Stimulated activated CD4-positive, alpha-beta T cell treated with anti-CD3 and anti-CD28 coated beads, Interleukin-1b, Interleukin-23, amount 100 ng/mL, for 24 hours (primary cell): ENCODE measurements around the gene FAM181A.
A peak's percentile ranks its signal among the peaks of the same experiment; 100 is the strongest.

Experiments used
- DNase-seq, 4 experiments: peaks; one replicate each; pipeline ENCODE4 v3.0.0-alpha.2; 2020; ENCODE audit warnings: low read depth in 4 of 4, low spot score in 1 of 4

FAM181A gene

DNA sequence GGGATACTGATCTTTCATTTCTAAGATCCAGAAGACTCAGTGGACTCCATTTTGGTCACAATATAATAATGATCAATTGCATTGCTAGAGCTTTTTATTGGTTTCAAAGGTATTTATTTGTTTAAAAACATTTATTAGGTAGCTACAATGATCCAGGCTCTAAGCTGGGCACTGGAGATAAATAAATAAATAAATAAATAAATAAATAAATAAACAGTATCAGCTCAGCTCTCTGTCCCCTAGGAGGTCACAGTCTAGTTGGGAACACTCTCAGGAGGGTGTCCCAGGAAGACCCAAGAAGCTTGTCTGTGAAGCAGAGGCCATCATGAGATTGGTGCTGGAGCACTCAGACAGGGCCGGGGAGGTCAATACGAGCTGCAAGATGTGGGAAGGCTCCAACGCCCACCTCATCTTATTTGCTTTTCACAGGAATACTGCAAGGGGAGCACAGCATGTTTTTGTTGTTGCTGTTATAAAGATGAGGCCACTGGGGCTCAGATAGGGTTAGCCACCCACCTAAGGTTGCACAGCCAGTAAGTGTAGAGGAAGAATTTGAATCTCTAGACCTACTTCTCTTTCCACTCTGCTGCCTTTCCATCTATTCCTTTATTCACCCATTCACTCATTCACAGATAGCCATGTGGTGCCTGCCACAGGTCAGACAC lies 33.8 kb downstream of the FAM181A start:
- no peak for DNase-seq

- DNase-seq, result no peak
These were observed 34.5 kb downstream of the FAM181A start for GRCh38 chr14:93961620-93962019.

DNA sequence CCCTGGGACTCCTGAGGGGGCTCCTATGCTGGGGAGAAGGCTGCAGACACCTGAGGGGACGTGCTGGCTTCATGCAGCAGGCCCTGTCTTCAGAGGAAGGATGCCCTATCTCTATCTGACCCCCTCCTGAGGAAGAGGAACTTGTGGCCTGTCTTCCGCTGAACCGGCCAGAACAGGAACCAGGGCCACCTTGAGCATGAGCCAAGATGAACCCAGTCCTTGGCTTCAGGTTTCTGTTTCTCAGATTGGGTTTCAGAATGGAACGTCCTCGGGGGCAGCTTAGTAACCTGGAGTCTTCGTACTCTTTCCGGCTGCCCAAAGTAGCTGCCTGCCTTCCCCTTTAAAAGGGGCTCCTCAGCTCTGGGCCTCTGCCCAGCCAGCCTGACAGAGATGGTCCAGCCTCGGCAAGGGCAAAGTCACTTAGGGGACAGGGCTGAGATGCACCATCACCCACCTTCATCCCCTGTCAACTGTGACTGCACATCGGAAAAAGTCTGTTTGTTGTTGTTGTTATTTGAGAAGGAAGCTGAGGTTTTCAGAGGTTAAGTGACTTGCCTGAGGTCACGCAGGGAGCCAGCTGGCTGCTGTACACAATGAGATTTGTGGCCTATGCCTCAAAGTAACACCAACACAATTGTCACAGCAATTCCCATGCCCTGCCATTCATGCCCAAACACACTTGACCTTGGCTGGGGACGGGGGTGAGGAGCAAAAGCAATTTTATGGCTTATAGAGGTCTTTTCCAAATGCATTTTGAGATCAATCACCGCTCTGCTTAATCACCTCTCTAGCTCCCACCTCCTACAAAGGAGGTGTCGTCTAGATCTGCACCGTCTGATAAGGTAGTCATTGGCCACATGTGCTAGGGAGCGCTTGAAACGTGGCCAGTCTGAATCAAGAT lies 35.8 kb downstream of the FAM181A start:
- DNase-seq, result no peak

DNA sequence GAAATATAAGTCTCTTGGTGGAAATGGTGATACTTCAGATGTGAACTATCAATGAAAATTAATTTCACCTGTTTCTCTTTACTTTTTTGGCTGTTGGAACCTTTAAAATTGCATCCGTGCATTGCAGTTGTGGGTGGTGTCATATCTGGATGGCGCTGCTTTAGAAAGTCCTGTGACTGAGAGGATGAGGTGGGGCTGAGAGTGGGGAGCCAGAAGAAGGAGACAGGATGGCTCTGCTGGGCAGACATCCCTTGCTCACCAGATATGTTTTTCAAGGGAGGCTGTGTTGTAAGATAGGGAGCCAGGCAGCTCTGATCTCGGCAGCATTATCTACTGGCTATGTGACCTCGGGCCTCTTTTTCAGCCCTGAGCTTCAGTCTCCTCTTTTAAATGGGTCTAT lies 36.5 kb downstream of the FAM181A start:
- DNase-seq, result no peak

GRCh38 chr14:93964281-93964680 lies 37.1 kb downstream of the FAM181A start:
- DNase-seq, result no peak

GRCh38 chr14:93964820-93965286 lies 37.7 kb downstream of the FAM181A start:
- DNase-seq, result no peak

DNA sequence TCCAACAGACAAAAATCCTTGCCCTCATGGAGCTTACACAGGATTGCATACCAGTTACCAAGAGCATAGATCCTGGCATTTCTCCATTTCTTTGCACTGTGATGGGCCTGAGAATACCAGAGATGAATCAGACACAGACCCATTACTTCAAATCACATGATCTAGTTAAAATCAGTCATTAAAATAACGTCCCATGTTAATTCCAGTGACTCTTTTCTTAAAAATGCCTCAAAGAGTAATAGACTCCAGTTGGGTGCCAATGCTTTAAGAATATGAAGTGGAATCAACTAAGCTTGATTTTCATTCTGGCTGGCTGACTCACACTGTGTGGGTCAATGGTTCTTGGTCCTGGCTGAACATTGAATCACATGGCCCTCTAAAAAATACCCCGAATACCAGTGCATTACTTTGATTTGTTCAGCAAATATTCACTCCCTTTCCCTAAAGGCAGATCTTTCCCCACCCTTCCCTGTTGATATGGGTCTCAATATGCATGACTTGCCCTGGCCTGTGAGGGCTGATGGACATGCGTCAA lies 38.2 kb downstream of the FAM181A start:
- DNase-seq, result no peak

GRCh38 chr14:93965946-93966474 lies 38.9 kb downstream of the FAM181A start:
- no peak for DNase-seq

DNA sequence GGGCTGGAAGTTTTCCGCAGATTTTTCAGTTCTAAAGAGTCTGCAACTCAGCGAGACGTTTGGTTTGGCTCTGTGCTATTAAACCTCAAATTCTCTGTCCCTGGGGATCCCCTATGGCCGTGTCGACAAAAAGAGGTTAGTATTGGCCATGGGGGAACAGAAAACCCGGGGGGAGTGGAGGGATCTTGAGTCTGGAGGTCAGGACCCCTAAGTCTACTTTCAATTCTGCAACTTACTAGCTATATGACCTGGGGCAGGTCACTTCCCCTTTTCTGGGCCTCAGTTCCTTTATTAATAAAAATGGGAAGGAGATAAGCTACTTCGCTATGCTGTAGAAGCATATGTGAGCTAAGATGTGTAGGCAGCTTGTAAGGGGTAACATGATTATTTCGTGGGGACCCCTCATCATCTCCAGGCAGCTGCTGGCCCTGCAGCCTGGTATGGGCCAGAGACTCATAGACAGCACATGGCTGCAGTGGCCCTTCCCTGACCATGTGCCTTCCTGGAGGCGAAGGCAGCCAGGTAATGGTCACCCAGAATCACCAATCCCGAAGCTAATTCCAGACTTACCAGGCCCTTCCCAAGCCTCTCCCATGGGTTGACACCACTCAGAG lies 40.6 kb downstream of the FAM181A start:
- DNase-seq, result no peak

GRCh38 chr14:93969082-93969828 lies 42.1 kb downstream of the FAM181A start:
- DNase-seq, result no peak

GRCh38 chr14:93970585-93970964 lies 43.4 kb downstream of the FAM181A start:
- DNase-seq, result peak in 1 of 4 experiments; percentile 45

DNA sequence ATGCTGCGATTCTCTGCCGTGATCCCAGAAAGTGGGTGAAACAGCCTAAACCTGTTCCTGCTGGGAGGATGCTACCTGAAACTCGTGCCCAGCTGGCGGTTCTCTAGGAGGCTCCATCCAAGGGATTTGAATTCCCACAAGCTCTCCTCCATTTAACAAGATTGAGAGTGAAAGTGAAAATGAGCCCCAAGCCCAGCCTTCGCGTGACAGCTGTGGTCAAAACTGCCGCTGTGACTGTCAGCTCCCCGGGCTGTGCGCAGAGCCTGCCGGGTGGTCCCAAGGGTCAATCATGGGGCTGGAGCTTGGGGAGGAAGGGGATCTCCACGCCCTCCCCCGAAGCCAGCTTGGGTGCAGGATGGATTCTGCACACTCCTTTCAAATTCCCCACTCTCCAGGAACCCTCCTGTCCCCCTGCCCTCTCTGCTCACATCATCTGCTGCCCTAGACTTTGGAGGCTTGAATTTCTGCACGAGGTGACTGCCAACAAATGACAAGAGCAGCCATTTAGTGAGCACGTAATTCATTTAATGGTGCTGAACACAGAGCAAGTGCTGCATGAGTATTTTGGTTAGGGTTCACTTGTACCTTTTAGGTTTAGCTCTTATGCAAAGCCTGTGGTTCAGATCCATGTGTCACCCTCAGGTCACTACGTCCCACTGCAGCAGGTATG lies 44.0 kb downstream of the FAM181A start:
- DNase-seq, result no peak

DNA sequence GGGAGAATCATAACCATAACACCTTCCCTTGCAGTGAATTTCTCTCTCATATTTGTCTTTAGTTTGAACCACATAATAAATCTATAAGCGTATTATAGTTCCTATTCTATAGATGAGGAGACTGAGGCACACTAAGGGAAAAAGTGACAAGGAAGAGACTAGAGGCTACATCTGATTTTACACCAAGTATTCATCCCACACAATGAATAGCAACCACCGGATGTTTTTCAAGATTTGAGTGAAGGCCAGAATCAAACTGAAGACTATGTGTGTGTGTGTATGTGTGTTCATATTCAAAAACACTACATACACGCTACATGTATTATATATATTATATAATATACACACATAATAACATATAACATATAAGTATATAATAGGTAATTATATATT lies 44.5 kb downstream of the FAM181A start:
- DNase-seq, result no peak

DNA sequence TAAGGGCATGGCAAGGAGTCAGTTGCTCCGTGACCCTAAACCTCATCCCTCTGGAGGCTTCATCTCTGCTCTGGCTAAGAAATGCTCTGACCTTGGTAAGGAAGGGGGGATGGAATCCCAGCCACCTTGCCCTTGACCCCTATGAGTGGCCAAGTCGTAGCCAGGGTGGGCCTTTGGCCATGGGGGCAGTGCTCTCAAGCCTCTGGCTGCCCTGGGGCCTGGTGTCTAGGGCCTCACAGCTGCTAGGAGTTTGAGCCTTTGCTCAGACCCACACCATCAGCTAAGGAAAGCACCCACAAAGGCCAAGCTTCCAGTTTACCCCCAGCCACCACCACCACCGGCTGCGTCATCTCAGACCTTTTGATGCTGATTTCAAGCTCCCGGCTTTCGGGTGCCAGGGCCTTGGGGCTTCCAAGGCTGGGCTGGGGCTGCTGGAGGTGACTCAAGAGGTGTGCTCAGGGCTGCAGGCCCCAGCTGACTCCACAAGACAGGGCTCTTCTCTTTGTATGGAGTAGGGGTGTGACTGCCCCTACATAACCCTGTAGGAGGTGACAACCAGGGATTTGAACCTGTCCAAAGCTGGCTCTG lies 45.6 kb downstream of the FAM181A start:
- DNase-seq, result no peak

GRCh38 chr14:93973607-93974006 lies 46.5 kb downstream of the FAM181A start:
- no peak for DNase-seq

GRCh38 chr14:93974299-93974698 lies 47.2 kb downstream of the FAM181A start:
- no peak for DNase-seq

DNA sequence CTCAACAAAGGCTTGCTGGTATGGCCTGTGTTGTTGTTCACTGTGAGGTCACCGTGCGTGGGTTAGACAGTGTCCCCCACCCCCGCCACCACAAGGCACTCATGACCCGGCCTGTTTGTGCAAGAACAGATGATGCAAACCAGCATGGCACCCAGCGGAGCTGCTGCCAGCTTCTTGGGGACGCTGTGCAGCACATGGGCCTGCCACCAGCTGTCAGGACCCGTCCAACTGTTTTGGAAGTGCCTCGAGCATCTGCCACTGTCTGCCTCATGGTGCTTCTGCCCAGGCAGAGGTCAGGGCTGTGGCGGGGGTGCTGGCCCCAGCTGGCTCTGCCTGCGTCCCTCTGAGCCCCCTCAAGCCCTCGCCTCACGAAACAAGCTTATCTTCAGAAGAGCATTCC lies 47.7 kb downstream of the FAM181A start:
- DNase-seq, result no peak

GRCh38 chr14:93975791-93976476 lies 48.8 kb downstream of the FAM181A start:
- no peak for DNase-seq

GRCh38 chr14:93976477-93977057 lies 49.4 kb downstream of the FAM181A start, which contains the start of gene ASB2:
ASB2 (minus strand) TSS chr14:93976570; CDS start chr14:93964539, 12,031 bp downstream.
- no peak for DNase-seq
